GM12873 (cell line): ENCODE measurements around the gene MSS51.

ENCODE experiments used
- TF ChIP-seq, protein P1 (sequence below): IDR thresholded peaks from 2 replicates; pipeline ENCODE4 v1.5.1; 2012; ENCODE audit warnings: low read depth, mild to moderate bottlenecking, moderate library complexity, low read length, control low read depth; ENCODE audit not compliant: insufficient read depth; ENCODE audit errors: missing control alignments

The MSS51 gene

DNA sequence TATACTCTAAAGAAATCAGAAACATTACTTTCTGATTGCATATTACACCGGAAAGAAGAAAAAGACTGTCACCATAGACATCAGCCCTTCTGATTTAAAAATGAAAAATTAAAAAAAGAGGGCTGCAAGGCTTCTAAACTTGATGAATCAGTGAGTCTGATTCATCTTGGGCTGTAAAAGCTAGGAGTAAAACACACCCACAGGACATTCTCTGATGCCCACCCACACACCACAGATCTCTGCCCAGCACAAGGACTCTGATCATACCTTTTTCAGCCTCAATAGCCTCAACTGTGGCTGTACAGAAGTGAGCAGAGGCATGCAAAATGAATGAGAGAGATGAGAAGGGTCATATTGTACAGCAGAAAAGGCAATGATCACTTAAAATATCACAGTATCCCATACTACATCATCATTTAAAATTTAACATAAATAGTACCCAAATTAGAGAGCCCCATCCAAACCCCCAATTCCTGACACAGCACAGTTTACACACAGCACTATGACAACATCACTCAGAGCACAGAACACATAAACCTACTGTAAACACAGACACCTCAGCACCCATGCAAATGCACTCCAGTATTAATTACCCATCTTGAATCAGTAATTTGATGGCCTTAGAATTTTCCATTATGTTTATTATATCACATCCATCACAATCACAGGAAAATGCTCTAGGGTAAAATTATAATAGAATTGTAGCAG lies 6.4 kb upstream of the MSS51 start:
- TF ChIP-seq, protein P1, sequence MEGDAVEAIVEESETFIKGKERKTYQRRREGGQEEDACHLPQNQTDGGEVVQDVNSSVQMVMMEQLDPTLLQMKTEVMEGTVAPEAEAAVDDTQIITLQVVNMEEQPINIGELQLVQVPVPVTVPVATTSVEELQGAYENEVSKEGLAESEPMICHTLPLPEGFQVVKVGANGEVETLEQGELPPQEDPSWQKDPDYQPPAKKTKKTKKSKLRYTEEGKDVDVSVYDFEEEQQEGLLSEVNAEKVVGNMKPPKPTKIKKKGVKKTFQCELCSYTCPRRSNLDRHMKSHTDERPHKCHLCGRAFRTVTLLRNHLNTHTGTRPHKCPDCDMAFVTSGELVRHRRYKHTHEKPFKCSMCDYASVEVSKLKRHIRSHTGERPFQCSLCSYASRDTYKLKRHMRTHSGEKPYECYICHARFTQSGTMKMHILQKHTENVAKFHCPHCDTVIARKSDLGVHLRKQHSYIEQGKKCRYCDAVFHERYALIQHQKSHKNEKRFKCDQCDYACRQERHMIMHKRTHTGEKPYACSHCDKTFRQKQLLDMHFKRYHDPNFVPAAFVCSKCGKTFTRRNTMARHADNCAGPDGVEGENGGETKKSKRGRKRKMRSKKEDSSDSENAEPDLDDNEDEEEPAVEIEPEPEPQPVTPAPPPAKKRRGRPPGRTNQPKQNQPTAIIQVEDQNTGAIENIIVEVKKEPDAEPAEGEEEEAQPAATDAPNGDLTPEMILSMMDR: no peak

DNA sequence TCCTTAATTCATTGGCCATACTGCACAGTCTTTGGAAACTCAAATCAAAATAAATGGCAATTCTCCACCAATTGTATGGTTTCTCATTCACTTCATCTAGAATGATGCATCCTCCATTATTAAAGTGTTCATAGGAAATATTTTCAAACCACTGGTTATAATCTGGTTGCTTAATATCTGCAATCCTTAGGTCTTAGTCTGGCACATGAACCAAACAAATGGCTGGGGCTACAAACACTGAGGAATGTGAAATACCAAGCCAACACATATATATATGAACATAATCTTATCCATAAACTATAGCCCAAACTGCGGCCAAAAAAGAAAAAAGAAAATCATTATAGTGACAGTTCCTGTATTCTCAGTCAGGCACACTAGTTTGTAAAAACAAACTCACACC lies 5.7 kb upstream of the MSS51 start:
- TF ChIP-seq, protein P1: no peak

DNA sequence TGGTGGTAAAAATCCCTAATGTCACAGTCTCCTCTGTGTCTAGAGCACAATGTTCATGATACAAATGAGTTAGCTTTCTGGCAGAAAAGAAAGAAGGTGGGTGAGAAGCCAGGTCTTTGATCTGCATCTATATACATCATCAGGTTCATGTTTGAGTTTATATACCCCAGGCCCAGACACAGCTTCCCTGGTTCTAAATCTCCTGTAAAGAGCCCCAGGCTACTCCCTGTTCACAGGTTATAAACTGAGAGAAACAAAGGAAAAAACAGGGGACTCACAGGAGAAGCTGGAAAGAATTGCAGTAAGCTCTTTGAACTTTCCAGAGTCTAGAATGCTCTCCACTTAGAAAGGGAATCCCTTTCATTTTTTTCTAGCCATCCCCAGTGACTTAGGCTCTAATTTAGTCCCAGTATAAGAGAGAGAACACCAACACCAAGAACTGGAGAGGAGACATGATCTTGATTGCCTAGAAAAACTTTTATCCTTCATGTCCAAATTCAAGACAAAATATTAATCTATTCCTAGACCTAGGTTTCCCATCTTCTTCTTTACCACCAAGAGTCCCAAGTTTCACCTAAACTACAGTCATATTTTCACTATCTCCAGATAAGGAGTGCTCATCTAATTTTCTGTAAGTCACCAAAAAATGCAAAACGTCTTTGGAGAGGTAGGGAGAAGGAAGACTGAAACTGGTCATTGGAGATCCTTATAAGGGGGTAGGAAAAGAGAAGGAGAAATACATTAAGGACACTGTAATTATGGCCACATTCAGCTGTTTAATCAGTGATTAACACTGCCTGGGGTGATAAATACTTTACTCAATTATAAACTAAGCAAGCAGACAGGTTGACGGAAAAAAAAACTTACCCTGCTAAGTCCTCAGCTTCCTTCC lies 469 bp downstream of the MSS51 start:
- TF ChIP-seq, protein P1: no peak

DNA sequence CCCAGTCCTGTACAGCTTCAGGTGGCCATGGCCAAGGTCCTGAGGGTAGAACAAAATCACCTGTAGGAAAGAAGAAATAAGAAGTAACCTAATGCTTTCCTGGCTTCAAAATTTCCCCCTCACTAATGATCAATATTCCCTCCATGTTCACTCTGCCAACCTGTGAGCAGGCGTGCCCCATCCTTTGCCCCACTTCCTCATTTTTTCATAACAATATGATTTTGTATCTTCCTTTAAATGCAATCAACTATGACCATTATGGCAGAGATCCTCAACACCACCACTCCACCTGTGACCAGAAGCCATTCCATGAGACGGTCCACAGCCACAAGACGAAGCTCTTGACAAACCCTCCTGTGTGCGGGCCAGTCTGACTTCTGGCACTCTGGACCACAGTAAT lies 7.0 kb downstream of the MSS51 start:
- TF ChIP-seq, protein P1: no peak

DNA sequence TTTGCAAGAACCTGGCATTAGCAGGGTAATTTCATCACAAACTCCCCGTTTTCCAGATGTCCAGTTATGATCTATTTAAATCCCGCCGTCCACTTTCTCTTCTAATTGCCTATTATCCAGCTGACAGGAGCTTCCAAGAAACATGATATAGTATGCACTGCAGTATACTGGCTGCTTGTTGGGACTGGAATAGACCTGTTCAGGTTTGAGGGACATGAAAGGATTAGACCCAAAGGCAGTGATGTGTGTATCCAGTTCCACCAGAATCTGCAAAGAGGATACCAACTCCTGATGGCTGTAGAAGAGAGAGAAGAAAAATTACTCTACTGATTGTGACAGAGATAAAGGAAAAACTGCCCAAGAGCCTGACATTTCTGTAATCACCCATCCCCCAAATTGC lies 8.9 kb downstream of the MSS51 start:
- TF ChIP-seq, protein P1: no peak

DNA sequence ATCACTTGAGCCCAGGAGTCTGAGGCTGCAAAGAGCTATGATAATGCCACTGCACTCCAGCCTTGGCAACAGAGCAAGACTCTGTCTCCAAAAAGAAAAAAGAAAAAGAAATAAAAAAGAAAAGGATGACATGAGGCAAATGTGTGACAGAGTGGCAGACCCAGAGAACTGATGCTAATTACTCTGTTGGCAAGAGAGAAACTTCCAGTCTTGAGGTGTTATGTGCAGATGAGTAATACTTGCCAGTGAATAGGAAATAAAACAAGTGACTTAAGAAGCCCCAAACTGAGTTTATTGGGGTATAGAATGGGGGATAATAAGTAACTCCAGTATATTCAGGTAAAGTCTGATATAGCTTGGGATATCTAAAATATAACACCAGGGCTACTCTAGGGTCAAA lies 10.1 kb downstream of the MSS51 start:
- TF ChIP-seq, protein P1: no peak

DNA sequence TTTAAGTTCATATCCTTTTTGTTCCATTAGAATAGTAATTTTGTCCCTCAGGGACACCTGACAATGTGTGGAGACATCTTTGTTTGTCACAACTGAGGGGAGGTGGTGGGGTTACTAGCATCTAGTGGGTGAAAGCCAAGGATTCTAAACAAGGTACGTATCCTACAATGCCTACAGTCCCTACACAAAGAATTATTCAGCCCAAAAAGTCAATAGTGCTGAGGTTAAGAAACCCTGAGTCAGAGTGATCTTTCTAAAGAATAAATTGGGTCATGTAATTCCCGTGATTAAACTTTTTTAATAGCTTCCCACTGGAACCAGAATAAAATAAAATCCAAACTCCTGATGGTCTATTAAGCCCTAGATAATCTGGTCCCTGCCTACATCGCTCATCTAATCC lies 16.8 kb downstream of the MSS51 start:
- TF ChIP-seq, protein P1: no peak
